ENCODE measurements around the gene NUP62CL.

- no peak for TF ChIP-seq CTCF (conservative IDR thresholded peaks at IDR 0.05; ENCODE audit: low read depth, low read length)
- TF ChIP-seq EZH2 (IDR thresholded peaks at IDR 0.05; ENCODE audit: low read length, unreplicated experiment) = no peak
These were observed 21.7 kb upstream of the NUP62CL start for GRCh38 chrX:107227780-107228485.

All from PC-3 (cell line).